Stimulated activated CD8-positive, alpha-beta memory T cell treated with anti-CD3 and anti-CD28 coated beads, Interleukin-15, amount 100 ng/mL, for 48 hours (primary cell): ENCODE data around the gene SERPINE3.

ENCODE experiments used
- DNase-seq, 2 donors: peaks; one replicate each; pipeline ENCODE4 v3.0.0-alpha.2; 2020; ENCODE audit warnings: low read depth in 2 of 2

Gene SERPINE3

DNA sequence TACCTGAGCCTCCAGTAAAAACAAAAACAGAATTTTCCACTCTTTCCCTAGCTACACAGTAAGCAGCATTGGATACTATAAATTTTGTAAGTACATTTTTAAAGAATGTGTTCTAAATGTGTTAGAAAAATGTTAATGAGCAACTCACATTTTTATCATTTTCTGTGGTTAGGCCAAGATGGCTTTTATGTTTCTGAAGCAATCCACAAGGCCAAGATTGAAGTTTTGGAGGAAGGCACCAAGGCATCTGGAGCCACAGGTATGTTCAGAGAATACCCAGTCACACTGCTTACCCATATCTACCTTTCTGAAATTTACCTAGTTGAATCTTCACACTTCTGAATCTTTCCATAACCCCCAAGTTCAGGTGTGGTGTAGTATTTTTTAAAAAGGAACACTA is 21.6 kb downstream of the SERPINE3 start:
- DNase-seq = no peak

DNA sequence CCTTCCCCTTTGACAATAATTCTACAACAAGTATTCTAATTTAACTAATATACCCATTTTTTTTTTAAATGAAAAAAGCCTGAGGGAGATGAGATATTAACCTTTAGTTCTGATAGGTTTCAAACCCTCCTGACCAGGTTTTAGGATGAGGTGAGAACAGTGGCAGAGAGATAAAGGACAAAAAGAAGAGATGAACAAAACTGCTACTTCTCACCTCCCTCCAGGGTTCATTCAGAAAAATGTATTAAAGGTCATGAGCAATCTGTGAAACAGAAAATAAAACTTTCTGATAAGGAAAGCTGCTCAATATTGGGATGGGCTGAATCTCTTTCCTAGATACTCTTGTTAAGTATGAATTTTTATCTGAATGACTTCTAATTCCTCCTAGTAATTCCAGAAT is 24.1 kb downstream of the SERPINE3 start:
- no peak for DNase-seq

DNA sequence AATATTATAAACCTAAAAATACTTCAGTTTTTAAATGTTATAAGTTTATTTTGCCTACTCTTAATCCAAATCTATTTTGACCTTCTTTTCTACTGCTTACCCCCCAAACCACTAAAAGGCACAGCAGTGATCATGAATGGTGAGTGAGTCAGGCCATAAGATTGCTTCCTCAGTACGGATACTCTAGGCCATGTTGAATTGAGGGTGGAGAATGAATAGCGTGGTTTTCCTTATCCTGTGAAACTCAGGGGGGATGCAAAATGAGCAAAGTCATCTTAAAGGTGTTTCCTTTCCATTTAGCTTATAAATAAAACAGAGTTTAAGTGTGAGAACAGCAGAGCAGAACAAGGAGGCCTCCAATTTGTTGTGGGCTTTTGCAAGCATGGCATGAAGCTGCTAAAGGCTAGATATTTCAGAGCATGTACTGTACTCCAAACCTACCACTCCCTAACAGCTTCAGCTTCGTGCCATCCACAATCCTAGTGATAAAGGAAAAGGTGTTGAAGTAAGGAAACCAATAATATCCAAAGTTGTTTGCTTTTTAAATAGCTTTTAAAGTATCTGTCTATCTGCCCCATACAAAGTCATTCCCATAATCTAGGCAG is 25.0 kb downstream of the SERPINE3 start:
- no peak for DNase-seq

DNA sequence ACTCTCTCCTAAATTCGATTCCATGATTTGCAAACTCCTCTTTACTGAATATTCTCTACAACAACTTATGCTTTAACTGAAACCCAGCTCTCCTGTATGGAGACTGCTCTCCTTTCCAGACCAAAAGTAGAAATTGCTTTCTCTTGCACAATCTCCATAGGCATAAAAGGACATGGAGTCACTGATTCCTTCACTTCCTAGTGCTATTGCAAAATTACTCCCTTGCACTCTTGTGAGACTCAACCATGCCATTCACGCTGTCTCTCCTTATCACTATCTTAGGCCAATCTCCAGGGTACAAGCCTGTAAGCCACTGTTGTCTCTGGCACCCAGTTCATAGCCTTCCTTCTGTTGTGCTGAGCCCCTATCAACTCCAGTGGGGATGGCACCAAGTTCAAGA is 30.6 kb downstream of the SERPINE3 start:
- no peak for DNase-seq

DNA sequence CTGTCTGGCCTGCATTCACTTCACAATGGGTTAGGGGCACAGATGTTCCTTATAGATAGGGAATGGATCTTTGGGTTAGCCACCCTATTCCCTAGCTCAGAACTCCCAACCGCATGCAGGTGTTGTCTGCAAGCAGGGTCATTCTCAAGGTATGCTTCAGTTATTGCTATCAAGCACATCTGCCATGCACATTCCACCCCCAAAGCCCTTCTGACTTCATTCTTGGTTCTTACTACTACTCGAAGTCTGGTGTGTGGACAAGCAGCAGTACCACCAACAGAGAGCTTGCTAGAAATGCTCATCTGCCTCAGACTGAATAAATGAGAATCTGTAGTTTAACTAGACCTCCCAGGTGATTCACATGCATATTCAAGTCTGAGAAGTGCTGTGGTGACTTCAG is 31.3 kb downstream of the SERPINE3 start:
- DNase-seq = no peak

DNA sequence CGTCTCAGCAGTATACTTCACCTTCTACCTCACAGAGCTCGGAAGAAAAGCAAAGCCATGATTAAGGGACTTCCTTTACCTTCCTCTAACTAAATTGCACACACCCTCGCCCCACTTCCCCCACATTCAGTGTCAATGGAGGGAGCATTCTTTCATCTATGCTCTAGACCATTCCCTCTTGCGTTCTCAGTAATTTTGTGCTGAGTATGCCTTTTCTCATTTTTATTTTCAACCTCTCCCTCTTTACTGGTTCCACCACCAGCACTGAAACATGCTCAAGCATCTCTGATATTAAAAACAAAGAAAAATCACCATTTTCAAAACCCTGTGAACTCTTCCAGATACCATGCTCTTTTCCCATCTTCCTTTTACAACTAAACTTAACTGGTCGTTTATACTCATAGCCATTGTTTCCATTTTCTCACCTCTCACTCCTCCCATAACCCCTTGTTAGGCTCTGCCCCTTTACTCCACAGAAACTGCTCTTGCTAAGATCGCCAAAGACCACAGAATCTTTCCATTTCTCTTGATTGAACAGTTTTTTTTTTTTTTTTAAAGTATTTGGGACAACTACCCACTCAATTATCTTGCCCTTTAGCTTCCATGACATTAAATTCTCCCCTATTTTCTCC is 32.4 kb downstream of the SERPINE3 start:
- DNase-seq = no peak

DNA sequence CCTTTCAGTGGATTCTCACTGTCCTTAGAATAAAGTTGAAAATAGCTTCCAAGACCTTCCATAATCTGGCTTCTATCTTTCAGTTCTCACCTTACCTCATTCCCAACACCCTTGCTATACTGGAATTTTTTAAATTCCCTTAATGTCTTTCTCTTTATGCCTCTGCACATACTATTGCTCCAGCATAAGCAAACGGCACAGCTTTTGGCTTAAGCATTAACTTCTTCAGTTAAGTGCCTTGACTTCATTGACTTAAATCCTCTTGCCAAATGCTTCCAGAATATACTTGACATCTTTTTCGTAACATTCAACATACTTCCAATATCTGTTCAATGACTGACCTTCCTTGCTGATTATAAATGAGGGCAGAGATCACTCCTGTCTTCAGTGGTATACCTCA is 34.0 kb downstream of the SERPINE3 start:
- DNase-seq = no peak

DNA sequence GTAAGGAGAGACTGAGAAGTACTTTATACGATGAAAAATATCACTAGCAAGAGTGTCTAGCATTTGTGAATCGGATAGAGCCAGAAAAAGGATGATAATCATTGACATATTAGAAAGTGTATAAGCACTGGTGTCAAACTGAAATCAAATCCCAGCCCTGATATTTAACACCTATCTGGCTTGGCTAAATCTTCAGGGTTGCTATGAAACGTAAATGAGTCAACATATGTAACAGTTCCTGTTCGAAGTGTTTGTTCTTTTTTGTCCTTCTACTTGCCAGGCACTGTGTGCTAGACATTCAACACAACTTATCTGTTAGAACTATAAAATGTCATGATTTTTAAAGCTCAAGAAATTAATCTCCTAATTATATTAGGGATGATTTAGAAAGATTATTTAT is 40.8 kb downstream of the SERPINE3 start:
- DNase-seq = no peak

DNA sequence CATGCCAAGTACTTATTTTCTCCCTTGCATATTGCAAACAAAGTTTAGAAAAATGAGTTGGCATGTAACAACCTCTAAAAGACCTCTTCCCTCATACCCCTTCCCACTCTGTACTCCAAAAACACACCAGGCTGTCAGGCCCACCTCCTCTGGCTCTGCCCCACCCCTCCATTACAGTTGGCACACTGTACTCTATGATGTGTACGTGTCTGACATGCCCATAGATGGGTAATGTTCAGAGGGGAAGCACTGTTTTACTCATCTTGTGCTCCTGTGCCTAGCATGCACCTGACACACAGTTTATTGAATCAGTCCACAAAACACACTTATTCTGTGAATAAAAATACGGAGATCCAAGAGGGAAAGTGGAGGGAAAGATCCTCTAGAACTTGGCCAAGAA is 45.6 kb downstream of the SERPINE3 start:
- no peak for DNase-seq

DNA sequence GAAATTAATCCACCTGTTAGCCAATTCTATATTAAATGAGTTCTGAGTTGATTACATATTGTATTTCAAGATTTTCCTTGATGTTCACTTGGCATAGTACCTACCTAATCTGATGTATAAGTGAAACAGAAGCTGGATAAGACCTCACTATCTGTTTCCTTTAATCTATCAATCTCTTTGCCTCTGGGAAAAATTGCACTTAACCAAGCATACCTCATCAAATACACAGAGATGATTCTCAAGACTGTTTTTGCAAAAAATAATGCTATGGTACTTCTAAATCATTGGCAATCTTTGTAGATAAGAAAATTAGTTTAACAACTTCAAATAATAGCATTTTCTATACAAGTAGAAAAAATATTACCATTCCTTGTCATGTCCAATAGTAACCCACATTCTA is 55.2 kb downstream of the SERPINE3 start:
- DNase-seq = no peak

DNA sequence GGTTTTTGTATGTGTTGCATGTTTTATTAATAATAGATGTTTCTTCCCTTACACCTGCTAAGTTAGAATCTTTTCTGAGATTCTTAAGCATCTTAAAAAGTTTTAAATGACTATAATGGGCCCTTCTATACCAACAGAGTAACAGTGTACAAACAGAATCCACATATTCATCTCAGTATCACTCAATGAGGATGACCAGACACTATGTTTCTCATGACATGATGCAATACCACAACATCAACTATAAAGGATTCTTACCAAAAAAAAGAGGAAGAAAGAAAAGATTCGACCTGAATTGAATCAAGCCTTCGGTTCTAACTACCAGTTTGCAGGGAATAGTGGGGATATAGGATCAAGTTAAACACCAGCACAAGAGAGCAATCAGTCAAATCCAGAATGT is 56.9 kb downstream of the SERPINE3 start:
- no peak for DNase-seq

DNA sequence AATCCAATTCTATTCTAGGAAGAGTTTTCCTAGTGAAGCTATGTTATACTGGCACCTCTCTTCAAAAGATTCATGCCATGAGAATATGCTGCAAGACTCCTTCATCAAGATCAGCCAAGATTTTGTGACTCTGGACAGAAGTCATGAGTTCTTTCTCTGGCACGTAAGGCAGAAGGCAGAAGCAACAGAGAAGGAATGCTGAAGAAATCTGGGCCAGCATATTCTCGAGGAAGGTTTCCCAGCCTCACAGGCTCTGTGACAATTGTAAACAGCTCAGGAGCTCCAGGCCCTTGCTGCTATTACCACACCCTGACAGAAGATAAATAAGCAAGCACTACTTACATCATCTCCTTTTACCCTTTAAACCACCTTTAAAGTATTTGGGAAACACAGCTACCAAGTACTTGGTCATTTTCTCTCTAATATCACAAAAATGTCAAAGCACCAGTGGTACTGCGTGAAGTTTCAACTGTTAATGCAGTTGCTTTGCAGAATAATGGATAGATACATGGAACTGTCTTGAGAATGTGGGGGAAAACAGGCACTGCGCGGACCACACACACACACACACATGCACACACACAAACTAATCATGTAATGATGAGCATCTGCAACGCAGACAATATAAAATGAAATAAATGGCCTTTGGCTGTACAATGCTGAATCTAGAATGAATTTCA is 57.9 kb downstream of the SERPINE3 start:
- no peak for DNase-seq

DNA sequence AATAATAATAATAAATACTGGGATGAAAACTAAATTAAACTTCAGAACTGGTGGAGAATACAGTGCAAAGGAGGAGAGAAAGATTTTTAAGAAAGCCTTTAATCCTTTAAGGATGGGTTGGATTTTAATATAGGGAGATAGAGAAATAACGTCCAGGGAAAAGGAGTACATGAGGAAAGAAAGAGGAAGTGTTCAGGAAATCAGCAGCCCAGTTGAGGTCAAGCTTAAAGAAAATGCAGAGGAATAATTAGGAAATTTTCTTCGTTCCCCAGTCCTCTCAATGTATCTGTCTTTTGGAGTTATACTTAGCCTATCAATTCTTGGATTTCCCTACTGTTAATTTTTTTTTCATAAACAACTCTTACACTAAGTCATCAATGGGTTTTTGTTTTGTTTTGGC is 65.7 kb downstream of the SERPINE3 start:
- no peak for DNase-seq

DNA sequence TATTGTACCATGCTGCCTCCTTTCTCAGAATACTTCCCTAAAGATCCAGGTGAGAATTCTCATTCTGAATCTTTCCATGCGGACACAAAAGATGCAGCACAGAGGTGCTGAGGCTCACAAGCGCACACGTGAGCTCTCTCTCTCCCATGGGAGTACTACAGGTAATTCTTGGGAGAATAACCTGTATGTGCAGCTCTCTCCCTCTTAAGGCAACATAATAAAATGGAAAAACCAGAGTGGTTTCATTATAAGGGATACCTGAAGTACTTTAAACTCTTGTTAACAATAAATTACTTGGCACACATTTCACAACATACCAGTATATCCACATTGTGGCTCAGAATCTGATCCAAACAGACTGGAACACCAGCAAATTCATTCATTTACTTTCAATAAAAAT is 72.9 kb downstream of the SERPINE3 start:
- DNase-seq = no peak
